BLaER1 (cell line): ENCODE results near the gene EEF1AKMT3.
A peak's percentile ranks its signal among the peaks of the same experiment; 100 is the strongest.

Experiments
- H3K27ac ChIP-seq: shearing (Covaris generic); formaldehyde crosslinking; 2 replicates; pipeline ENCODE4 v1.8.1; 2022
- H3K27me3 ChIP-seq: shearing (Covaris generic); formaldehyde crosslinking; 2 replicates; pipeline ENCODE4 v1.8.1; 2022
- H3K36me3 ChIP-seq: shearing (Covaris generic); formaldehyde crosslinking; 2 replicates; pipeline ENCODE4 v1.8.1; 2022
- H3K4me1 ChIP-seq: shearing (Covaris generic); formaldehyde crosslinking; 2 replicates; pipeline ENCODE4 v1.8.1; 2022
- H3K4me2 ChIP-seq: shearing (Covaris generic); formaldehyde crosslinking; 2 replicates; pipeline ENCODE4 v1.8.1; 2022
- H3K4me3 ChIP-seq: shearing (Covaris generic); formaldehyde crosslinking; 2 replicates; pipeline ENCODE4 v1.8.1; 2022
- H3K9ac ChIP-seq: shearing (Covaris generic); formaldehyde crosslinking; 2 replicates; pipeline ENCODE4 v1.8.1; 2022
- H3K9me3 ChIP-seq: shearing (Covaris generic); formaldehyde crosslinking; 2 replicates; pipeline ENCODE4 v1.8.1; 2022
- H4K20me1 ChIP-seq: shearing (Covaris generic); formaldehyde crosslinking; 2 replicates; pipeline ENCODE4 v1.8.1; 2022
- Cebpa-rat ChIP-seq: shearing (Covaris generic); IDR thresholded peaks from 2 replicates; pipeline ENCODE4 v1.8.1; 2022

EEF1AKMT3 gene

GRCh38 chr12:57772429-57773322 lies at the start of gene EEF1AKMT3:
EEF1AKMT3 (plus strand) TSS chr12:57772614; CDS start chr12:57772725, 111 bp downstream.
- peak within 1 kb of the TSS; percentile 93 for H3K27ac ChIP-seq
- H3K4me3 ChIP-seq: peak within 1 kb of the TSS; percentile 84
- H3K4me2 ChIP-seq: peak within 1 kb of the TSS; percentile 91
- H3K4me1 ChIP-seq: peaks cover 24% of the 10 kb centered on the region
- peaks cover 13% of the 10 kb centered on the region for H3K27me3 ChIP-seq
- H4K20me1 ChIP-seq: peaks cover 14% of the 10 kb centered on the region; the same call in 1 of the 2 replicates
- peaks cover 32% of the 10 kb centered on the region for H3K36me3 ChIP-seq
- TF ChIP-seq Cebpa-rat: no peak
- peak within 1 kb of the TSS; percentile 89 for H3K9ac ChIP-seq
- no peaks in the 10 kb centered on the region for H3K9me3 ChIP-seq

GRCh38 chr12:57722716-57723629 lies 49.4 kb upstream of the EEF1AKMT3 start:
- peaks cover 77% of the 10 kb centered on the region for H3K36me3 ChIP-seq
- H3K27ac ChIP-seq: no peak overlapping the region
- H3K4me3 ChIP-seq: no peak overlapping the region
- H3K27me3 ChIP-seq: no peaks in the 10 kb centered on the region
- peaks cover 7% of the 10 kb centered on the region; the same call in 1 of the 2 replicates for H4K20me1 ChIP-seq
- no peak overlapping the region for H3K9ac ChIP-seq
- H3K4me2 ChIP-seq: no peak overlapping the region
- H3K9me3 ChIP-seq: peaks cover 18% of the 10 kb centered on the region
- 0 out of 2 replicates have a peak, but pooled peaks cover 6% of the 10 kb centered on the region for H3K4me1 ChIP-seq
- TF ChIP-seq Cebpa-rat: no peak

GRCh38 chr12:57723630-57723962 lies 48.8 kb upstream of the EEF1AKMT3 start:
- Histone ChIP-seq H3K27ac (no peak overlapping the region), H3K4me3 (no peak overlapping the region), H3K9ac (no peak overlapping the region), H3K4me2 (no peak overlapping the region), H3K27me3 (no peaks in the 10 kb centered on the region), H3K9me3 (peaks cover 18% of the 10 kb centered on the region), H3K4me1 (0 out of 2 replicates have a peak, but pooled peaks cover 6% of the 10 kb centered on the region), H4K20me1 (peaks cover 7% of the 10 kb centered on the region; the same call in 1 of the 2 replicates), H3K36me3 (peaks cover 77% of the 10 kb centered on the region)
- no peak for TF ChIP-seq Cebpa-rat

GRCh38 chr12:57724003-57724935 lies 48.1 kb upstream of the EEF1AKMT3 start:
- H4K20me1 ChIP-seq: peaks cover 7% of the 10 kb centered on the region; the same call in 1 of the 2 replicates
- 0 out of 2 replicates have a peak, but pooled peaks cover 6% of the 10 kb centered on the region for H3K4me1 ChIP-seq
- H3K36me3 ChIP-seq: peaks cover 73% of the 10 kb centered on the region
- H3K9ac ChIP-seq: no peak overlapping the region
- no peak overlapping the region for H3K4me3 ChIP-seq
- no peak overlapping the region for H3K4me2 ChIP-seq
- no peak overlapping the region for H3K27ac ChIP-seq
- no peak for TF ChIP-seq Cebpa-rat
- no peaks in the 10 kb centered on the region for H3K27me3 ChIP-seq
- H3K9me3 ChIP-seq: peaks cover 18% of the 10 kb centered on the region

- H3K36me3 ChIP-seq: peaks cover 73% of the 10 kb centered on the region
Measured at GRCh38 chr12:57724936-57725740, 47.3 kb upstream of the EEF1AKMT3 start.

GRCh38 chr12:57725851-57726150 lies 46.6 kb upstream of the EEF1AKMT3 start:
- Histone ChIP-seq H3K9ac (no peak overlapping the region), H3K4me1 (0 out of 2 replicates have a peak, but pooled peaks cover 6% of the 10 kb centered on the region), H3K36me3 (peaks cover 73% of the 10 kb centered on the region), H3K27ac (no peak overlapping the region), H3K4me3 (no peak overlapping the region), H3K27me3 (no peaks in the 10 kb centered on the region), H3K9me3 (peaks cover 18% of the 10 kb centered on the region), H4K20me1 (peaks cover 7% of the 10 kb centered on the region; the same call in 1 of the 2 replicates), H3K4me2 (no peak overlapping the region)
- TF ChIP-seq Cebpa-rat: no peak

More at GRCh38 chr12:57724936-57725740, 47.3 kb upstream of the EEF1AKMT3 start:
- H3K4me1 ChIP-seq: 0 out of 2 replicates have a peak, but pooled peaks cover 6% of the 10 kb centered on the region
- no peak overlapping the region for H3K9ac ChIP-seq
- no peak for TF ChIP-seq Cebpa-rat
- H3K27ac ChIP-seq: no peak overlapping the region
- H3K27me3 ChIP-seq: no peaks in the 10 kb centered on the region
- H3K9me3 ChIP-seq: peaks cover 18% of the 10 kb centered on the region
- peaks cover 7% of the 10 kb centered on the region; the same call in 1 of the 2 replicates for H4K20me1 ChIP-seq
- H3K4me2 ChIP-seq: no peak overlapping the region
- no peak overlapping the region for H3K4me3 ChIP-seq

- Histone ChIP-seq H3K27ac (no peak overlapping the region), H3K4me1 (0 out of 2 replicates have a peak, but pooled peaks cover 6% of the 10 kb centered on the region), H3K9ac (no peak overlapping the region), H3K4me2 (no peak overlapping the region), H4K20me1 (peaks cover 7% of the 10 kb centered on the region; the same call in 1 of the 2 replicates), H3K9me3 (peaks cover 18% of the 10 kb centered on the region), H3K27me3 (no peaks in the 10 kb centered on the region), H3K36me3 (peaks cover 73% of the 10 kb centered on the region), H3K4me3 (no peak overlapping the region)
- no peak for TF ChIP-seq Cebpa-rat
Measured at GRCh38 chr12:57726151-57726883, 46.1 kb upstream of the EEF1AKMT3 start.
